NCI-H1105 (cell line): ENCODE data around the gene SYNRG.

Source experiments
- DNase-seq: peaks from one replicate; lab custom pipeline; 2025; lab: John Stamatoyannopoulos, UW

The SYNRG gene

GRCh38 chr17:37470181-37470580 lies 139.0 kb downstream of the SYNRG start:
- no peak for DNase-seq

GRCh38 chr17:37466471-37466870 lies 142.7 kb downstream of the SYNRG start:
- no peak for DNase-seq

- DNase-seq = no peak
Measured at GRCh38 chr17:37465069-37465616, 144.1 kb downstream of the SYNRG start.
